ENCODE measurements around the gene DCAF11.

The DCAF11 gene

DNA sequence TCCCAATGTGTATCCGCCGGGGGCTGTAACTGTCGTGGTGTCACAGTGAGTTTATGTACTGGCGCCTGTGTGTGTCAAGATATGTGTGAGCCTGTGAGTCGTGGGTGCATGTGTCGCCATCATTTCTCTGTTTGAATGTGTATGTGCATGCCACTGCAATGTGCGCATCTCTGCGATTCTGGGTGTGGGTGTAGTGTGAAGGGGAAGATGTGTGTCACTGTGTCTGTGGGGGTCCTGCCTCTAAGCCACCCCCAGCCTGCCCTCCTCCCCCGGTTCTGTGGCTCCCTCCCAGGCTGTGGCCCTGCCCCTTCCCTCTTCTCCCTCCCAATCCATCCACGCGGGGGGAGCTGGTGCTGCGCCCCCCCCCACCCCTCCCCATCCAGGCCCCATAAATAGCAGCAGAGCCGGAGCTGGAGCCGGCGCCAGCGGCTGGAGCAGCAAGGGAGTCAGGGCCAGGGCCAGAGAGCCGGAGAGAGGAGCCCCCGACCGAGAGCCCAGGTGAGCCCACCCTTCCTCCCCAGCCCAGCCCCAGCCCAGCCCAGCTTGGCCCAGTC, 43.4 kb upstream of the DCAF11 start, which contains the start of gene CPNE6:
CPNE6 (plus strand) TSS at position 419 of the 554 bp plus-strand sequence. CDS start 1,375 bp downstream, outside the sequence.
- H3K4me1 ChIP-seq, result peaks cover 32% of the 10 kb centered on the region
- H3K4me2 ChIP-seq (ENCODE audit: low read length), result no peak within 1 kb of the TSS
- TF ChIP-seq, protein P1, sequence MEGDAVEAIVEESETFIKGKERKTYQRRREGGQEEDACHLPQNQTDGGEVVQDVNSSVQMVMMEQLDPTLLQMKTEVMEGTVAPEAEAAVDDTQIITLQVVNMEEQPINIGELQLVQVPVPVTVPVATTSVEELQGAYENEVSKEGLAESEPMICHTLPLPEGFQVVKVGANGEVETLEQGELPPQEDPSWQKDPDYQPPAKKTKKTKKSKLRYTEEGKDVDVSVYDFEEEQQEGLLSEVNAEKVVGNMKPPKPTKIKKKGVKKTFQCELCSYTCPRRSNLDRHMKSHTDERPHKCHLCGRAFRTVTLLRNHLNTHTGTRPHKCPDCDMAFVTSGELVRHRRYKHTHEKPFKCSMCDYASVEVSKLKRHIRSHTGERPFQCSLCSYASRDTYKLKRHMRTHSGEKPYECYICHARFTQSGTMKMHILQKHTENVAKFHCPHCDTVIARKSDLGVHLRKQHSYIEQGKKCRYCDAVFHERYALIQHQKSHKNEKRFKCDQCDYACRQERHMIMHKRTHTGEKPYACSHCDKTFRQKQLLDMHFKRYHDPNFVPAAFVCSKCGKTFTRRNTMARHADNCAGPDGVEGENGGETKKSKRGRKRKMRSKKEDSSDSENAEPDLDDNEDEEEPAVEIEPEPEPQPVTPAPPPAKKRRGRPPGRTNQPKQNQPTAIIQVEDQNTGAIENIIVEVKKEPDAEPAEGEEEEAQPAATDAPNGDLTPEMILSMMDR (IDR thresholded peaks at IDR 0.05), result no peak
- no peaks in the 10 kb centered on the region for H3K9me3 ChIP-seq (ENCODE audit: control insufficient read depth, low read length)
- no peaks in the 10 kb centered on the region for H3K79me2 ChIP-seq
- H3K4me3 ChIP-seq (ENCODE audit: low read depth, low read length), result no peak within 1 kb of the TSS
- H3K9ac ChIP-seq, result no peak within 1 kb of the TSS
- no peaks in the 10 kb centered on the region for H3K36me3 ChIP-seq (ENCODE audit: control insufficient read depth, insufficient read depth, low read length)
- no peak within 1 kb of the TSS for H3K27ac ChIP-seq
- H2AFZ ChIP-seq, result peak within 1 kb of the TSS; percentile 39
- no peaks in the 10 kb centered on the region for H3K27me3 ChIP-seq (ENCODE audit: control insufficient read depth, insufficient read depth, low read length)

DNA sequence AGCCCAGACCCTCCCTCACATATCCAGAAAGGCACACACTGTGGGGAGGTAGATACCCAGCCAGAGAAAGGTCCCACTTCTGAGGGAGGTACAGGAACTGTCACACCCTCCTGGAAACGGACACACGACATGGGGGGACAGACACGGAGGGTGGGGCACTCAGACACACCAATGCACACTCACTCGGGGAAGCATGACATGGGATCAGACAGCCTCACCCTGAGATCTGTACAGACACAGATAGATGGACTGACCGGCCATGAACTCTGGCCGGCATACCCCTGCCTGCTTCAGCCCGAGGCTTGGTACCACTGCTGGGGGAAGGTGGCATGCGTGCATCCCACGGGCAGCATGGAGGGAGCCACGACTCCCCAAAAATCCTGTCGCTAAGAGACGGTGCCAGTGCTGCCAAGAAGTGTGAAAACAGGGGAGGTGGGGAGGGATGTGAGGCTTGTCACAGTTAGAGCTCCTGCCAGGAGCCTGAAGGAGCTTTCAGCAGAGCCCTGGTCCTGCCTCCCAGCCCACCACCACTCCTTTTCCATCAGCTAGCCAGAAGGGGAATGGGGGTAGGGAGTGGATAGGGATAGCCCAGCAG, 42.6 kb upstream of the DCAF11 start:
- Histone ChIP-seq H2AFZ (peak overlapping the region; percentile 39), H3K27ac (no peak overlapping the region), H3K4me1 (peaks cover 32% of the 10 kb centered on the region), H3K36me3 (ENCODE audit: control insufficient read depth, insufficient read depth, low read length) (no peaks in the 10 kb centered on the region), H3K9ac (no peak overlapping the region), H3K4me2 (ENCODE audit: low read length) (no peak overlapping the region), H3K79me2 (no peaks in the 10 kb centered on the region), H3K27me3 (ENCODE audit: control insufficient read depth, insufficient read depth, low read length) (no peaks in the 10 kb centered on the region), H3K4me3 (ENCODE audit: low read depth, low read length) (no peak overlapping the region), H3K9me3 (ENCODE audit: control insufficient read depth, low read length) (no peaks in the 10 kb centered on the region)
- TF ChIP-seq, protein P1 (IDR thresholded peaks at IDR 0.05), result no peak

DNA sequence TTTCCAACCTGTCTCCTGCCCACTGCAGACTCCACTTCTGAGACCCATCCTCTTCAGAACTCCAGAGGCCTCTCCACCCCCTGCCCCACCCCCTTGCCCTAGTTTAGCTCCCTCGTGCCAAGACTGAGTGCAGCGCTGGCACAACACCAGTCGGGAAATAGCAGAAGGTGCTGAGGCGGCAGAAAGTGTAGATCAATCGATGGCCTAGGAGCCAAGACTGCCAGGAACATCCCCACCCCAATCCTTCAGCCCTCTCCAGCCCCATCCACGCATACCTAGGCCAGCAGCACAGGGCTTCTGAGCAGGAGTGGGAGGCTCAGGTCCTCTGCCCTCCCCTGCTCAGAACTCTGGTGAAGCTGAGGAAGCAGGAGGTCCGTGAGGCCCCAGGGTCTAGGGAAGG, 42.1 kb upstream of the DCAF11 start:
- peak overlapping the region; percentile 3 for H3K27ac ChIP-seq
- no peaks in the 10 kb centered on the region for H3K27me3 ChIP-seq (ENCODE audit: control insufficient read depth, insufficient read depth, low read length)
- H3K9me3 ChIP-seq (ENCODE audit: control insufficient read depth, low read length), result no peaks in the 10 kb centered on the region
- H3K36me3 ChIP-seq (ENCODE audit: control insufficient read depth, insufficient read depth, low read length), result no peaks in the 10 kb centered on the region
- peaks cover 32% of the 10 kb centered on the region for H3K4me1 ChIP-seq
- no peak overlapping the region for H3K4me2 ChIP-seq (ENCODE audit: low read length)
- TF ChIP-seq, protein P1 (IDR thresholded peaks at IDR 0.05), result no peak
- H2AFZ ChIP-seq, result peak overlapping the region; percentile 39
- H3K79me2 ChIP-seq, result no peaks in the 10 kb centered on the region
- no peak overlapping the region for H3K4me3 ChIP-seq (ENCODE audit: low read depth, low read length)
- H3K9ac ChIP-seq, result no peak overlapping the region

DNA sequence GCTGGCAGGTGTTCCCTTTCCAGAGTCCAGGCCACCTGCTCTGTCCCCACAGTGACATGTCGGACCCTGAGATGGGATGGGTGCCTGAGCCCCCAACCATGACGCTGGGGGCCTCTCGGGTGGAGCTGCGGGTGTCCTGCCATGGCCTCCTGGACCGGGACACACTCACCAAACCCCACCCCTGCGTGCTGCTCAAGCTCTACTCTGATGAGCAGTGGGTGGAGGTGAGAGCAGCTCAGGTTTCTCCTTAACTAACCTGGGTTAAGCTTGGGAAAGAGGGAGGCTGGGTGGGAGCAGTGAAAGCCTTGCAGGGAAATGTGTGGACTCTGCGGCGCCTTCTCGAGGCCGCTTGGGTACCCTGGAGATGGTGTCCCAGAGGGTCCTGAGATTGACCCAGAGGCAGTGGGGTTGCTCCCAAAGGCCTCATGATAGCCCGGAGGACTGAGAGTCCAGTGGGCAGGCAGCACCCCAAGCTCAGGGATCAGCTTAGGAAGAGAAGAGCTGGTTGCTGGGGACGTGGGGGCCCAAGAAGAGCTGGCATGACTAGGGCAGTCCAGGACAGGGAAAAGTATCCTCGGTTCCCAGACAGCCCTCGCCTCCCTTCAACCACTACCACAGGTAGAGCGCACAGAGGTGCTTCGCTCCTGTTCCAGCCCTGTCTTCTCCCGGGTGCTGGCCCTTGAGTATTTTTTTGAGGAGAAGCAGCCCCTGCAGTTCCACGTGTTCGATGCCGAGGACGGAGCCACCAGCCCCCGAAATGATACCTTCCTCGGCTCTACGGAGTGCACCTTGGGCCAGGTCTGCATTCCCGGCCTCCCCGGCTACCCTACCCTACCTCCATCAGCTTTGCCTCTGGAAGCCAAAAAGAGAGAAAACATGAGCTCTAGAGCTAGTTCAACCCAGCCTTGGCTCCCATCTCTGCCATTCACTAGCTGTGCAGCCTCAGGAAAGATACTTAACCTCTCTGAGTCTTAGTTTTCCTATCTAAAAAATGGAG, 41.4 kb upstream of the DCAF11 start:
- Histone ChIP-seq H3K27ac (peak overlapping the region; percentile 3), H3K4me2 (ENCODE audit: low read length) (no peak overlapping the region), H3K36me3 (ENCODE audit: control insufficient read depth, insufficient read depth, low read length) (no peaks in the 10 kb centered on the region), H3K4me1 (peaks cover 32% of the 10 kb centered on the region), H3K79me2 (no peaks in the 10 kb centered on the region), H3K9ac (no peak overlapping the region), H2AFZ (peak overlapping the region; percentile 39), H3K4me3 (ENCODE audit: low read depth, low read length) (no peak overlapping the region), H3K27me3 (ENCODE audit: control insufficient read depth, insufficient read depth, low read length) (no peaks in the 10 kb centered on the region), H3K9me3 (ENCODE audit: control insufficient read depth, low read length) (no peaks in the 10 kb centered on the region)
- TF ChIP-seq, protein P1 (IDR thresholded peaks at IDR 0.05), result no peak
